ENCODE results near the gene AIFM2. TPM values are rescaled to one million over a fixed set of nuclear protein-coding genes. Genes with fewer than 3 reads are reported as not detected.

The AIFM2 gene
- total and polyA plus RNA-seq, 2 of the 13 experiments (the other 11 are each of a cell fraction or from before 2014, with no cell fraction given): 20.3 to 29.5 TPM

DNA sequence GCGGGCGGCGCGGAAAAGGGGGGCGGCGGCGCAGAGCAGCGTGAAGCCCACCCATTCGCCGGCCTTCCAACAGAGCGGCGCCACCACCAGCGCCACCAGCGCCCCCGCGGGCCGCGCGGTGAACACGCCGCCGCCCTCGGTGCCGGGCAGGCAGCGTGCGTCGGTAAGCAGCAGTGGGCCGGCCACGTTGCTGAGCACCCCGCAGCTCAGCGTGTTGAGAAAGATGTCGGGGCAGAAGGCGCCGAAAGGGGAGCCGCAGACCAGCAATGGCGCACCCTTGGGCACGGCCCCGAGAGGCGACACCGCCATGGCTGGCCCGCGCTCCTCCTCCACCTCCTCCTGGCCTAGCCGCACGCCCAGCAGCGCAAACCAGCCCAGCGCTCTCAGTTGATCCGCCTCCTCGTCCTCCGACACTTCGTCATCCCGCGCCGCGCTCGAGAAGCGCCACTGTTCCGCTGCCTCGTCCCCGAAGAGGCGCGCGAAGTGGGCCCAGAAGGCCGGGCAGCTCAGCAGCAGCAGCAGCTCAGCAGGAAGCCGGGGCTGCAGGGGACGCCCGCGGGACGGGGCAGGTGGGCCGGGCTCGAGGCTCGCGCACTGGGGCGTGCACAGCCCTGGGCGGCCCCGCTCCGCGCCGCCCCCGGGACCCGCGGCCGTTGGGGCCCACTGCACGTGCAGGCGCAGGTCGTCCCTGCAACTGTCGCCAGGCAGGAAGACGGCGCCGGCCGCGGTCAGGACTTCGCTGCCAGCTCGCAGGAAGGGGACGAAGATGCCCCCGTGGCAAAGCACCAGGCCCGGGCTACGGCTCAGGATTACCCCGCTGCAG, 13.3 kb upstream of the AIFM2 start (continued):
- TF ChIP-seq ZNF589 (CRISPR knock-in tag; conservative IDR thresholded peaks at IDR 0.05) (peak; percentile 52), MXI1 (IDR thresholded peaks at IDR 0.05; ENCODE audit: borderline replicate concordance, low read depth, low read length) (peak; percentile 86; the same call in 1 of the 3 replicates), ZNF567 (CRISPR knock-in tag; IDR thresholded peaks at IDR 0.05; ENCODE audit: borderline replicate concordance) (0 out of 2 replicates have a peak, but pooled peaks have one; percentile 23), ZNF280D (CRISPR knock-in tag; IDR thresholded peaks at IDR 0.05) (no peak; the same call in 1 of the 2 replicates), ZNF839 (CRISPR knock-in tag; IDR thresholded peaks at IDR 0.05; ENCODE audit: borderline replicate concordance) (no peak), ZNF318 (CRISPR knock-in tag; IDR thresholded peaks at IDR 0.05) (no peak), MLX (CRISPR knock-in tag; IDR thresholded peaks at IDR 0.05) (no peak), ZNF10 (CRISPR knock-in tag; IDR thresholded peaks at IDR 0.05; ENCODE audit: borderline replicate concordance, low read depth) (no peak), ARID2 (CRISPR knock-in tag; IDR thresholded peaks at IDR 0.05; ENCODE audit: borderline replicate concordance) (peak; percentile 87), PAF1 (CRISPR knock-in tag; IDR thresholded peaks at IDR 0.05) (no peak), ZSCAN5A (CRISPR knock-in tag; IDR thresholded peaks at IDR 0.05; ENCODE audit: borderline replicate concordance) (peak; percentile 31; the same call in 1 of the 2 replicates)
- TF ChIP-seq, protein P1, sequence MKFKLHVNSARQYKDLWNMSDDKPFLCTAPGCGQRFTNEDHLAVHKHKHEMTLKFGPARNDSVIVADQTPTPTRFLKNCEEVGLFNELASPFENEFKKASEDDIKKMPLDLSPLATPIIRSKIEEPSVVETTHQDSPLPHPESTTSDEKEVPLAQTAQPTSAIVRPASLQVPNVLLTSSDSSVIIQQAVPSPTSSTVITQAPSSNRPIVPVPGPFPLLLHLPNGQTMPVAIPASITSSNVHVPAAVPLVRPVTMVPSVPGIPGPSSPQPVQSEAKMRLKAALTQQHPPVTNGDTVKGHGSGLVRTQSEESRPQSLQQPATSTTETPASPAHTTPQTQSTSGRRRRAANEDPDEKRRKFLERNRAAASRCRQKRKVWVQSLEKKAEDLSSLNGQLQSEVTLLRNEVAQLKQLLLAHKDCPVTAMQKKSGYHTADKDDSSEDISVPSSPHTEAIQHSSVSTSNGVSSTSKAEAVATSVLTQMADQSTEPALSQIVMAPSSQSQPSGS (CRISPR knock-in tag; IDR thresholded peaks at IDR 0.05): no peak; the same call in 1 of the 2 replicates

All from HepG2 (cell line).